Stimulated activated CD4-positive, alpha-beta T cell treated with anti-CD3 and anti-CD28 coated beads, Interleukin-12 subunit alpha, Interleukin-12 subunit beta, amount 100 ng/mL, for 48 hours (primary cell): Measurements from ENCODE around the gene ATF3.

Source experiments
- DNase-seq, 3 donors: peaks; one replicate each; pipeline ENCODE4 v3.0.0-alpha.2; 2020; ENCODE audit warnings: low read depth in 2 of 3, low spot score in 1 of 3

ATF3 gene

DNA sequence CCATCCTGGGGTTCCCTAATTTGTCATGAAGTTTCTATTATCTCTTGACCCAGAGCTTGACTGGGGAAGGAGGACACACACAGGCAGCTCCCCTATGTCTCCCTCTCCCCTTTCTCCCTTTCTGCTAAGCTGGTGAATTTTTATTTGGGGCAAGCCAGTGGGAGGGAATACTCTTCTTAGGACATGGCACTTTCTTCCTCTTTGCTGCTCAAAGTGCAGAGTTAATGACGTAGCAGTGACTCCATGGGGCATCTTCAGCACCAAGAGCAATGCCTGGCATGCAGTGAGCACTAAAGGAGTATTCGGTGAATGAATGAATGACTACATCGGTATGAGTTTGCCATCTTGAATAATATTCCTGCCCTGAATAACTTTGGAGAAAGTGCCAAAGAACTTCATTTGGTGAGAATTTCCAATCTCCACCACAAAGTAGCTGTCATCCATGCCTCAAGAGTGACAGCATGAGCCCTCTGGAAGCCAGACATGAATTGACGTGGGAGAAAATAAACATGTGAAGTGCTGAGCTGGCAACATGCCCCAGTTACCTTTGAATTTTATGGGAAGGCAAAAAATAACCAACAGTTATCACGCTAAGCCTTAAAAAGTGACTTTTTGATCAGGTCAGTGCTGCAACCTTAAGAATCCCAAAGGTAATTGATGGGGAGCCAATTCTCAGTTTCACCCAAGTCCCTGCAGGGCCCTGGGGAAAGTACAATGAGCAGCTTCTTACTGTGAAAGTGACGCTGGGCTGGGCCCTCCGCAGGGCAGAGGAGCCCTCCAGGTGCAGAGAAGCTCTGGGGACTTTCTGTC, 22.1 kb upstream of the ATF3 start:
- DNase-seq, result no peak

DNA sequence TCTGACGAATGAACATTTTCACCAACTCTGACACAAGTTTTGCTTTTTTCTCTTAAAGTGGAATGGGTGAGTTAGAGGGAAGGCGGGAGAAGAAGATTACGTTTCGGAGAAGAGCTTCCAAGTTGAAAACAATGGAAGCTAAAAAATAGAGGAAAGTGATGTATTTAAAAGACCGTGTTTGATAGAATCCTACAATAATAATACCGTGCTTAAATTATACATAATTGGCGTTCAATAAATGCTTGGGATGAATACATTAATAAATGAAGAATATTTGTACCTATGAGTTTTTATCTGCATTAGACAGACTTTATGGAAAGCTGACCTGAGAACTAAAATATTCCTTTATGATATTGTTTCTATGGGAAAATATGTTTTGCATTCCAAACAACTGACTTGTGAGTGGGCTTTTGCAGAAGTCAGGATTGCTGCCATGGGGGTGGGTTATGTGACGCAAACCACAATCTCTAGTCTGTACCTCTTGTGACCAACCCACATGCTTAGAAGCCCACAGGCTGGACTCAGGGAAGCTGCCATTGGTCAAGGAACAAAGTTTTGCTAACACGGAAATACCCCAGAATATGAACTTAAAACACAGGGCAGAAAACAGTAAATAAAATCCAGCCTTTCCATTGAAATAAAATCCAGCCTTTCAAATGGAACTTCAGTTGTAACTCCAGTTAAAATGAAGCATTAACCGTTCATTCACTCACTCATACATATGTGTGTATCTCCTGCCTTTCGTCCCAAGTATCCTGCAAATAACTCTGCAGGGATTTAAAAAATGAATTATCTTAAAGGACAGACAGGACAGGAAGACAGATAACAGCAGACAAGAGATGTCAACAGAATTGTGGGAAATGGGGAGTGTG, 21.3 kb upstream of the ATF3 start:
- DNase-seq, result no peak

DNA sequence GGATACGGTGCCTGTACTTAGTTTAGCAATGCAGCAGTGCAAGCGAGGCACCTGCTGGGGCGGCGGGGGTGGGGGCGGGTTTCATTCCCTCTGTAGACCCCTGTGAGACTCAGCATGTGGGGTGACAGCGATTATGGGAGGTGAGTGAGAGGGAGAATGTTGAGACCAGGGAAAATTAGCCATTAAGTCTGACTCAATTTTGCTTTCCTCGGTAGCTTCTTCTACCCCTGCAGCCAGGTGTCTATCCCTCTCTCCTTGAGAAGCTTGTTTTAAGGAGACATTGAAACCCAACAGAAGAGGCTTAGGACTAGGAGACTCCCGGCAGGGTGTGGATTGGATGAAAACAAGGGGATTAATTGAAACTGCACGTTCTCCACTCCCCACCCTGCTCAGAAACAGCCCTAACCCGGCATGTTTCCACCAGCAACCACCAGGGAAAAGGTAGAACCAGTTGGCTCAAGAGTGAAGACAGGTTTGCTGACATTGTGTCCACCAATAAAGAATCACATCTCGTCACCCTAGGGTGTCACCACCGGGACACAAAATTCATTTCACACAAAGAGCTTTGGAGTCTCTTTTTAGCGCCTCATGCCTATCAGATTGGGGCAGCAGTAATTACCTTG, 20.6 kb upstream of the ATF3 start:
- no peak for DNase-seq

DNA sequence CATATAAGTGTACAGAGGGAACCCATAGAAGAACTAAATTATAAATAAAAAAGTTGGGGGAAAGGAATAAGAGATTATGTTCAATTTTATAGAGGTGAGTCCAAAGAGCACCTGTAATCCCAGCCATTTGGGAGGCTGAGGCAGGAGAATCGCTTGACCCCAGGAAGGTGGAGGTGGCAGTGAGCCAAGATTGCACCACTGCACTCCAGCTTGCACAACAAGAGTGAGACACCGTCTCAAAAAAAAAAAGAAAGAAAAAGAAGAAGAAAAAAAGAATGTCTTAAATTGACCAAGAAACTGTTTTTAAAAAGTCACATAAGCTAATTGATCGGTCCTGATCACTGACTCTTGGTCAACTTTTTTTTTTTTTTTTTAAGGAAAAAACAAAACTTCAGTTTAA, 19.1 kb upstream of the ATF3 start:
- DNase-seq, result no peak

DNA sequence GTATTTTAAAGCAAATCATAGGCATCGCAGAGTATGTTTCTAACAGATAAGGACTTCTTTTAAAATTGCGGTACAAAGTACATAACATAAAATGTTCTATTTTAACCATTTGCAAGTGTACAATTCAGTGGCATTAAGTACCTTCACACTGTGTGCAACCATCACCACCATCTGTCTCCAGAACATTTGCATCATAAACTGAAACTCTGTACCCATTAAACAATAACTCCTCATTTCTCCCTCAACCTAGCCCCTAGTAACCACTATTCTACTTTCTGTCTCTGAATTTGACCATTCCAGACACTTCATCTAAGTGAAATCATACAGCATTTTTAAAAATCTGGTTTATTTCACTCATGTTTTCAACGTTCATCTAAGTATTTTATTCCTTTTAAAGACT, 16.6 kb upstream of the ATF3 start:
- DNase-seq, result no peak

DNA sequence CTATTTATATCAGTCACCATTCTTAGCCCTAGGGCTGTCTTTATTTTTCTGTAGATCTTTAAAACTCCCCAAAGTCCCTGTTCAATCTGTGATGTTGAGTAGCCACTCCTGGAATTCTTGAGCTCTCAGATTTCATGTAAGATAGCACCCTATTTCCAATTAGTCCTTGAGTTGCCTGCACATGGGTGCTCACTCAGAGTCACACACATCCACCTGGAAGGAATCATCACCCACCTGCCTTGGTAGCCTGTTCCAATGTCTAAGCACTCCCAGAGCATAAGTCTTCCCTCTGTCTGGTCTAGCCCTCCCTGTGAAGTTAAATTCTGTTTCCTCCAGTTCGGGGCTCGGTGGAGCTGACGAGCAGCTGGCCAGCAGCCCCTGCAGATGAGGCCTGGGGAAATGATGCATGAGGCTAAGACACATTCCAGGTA, 14.7 kb upstream of the ATF3 start:
- no peak for DNase-seq

DNA sequence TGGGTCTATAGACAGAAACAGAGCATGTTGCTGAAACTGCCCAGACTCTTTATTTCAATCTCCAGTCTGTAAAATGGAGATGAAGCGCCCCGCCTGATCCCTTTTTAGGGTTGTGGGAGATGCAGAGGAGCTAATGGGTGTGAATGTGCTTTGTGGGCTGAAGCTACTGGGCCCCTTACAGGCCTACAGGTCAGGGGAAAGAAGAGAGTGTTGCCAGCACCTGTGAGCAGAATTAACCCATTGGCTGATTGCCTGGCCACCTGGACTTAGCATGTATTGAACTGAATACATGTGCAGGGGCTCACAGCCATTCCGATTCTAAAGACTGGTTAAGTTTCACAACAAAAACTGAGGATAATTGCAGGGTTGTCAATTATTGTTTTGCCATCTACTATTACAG, 13.9 kb upstream of the ATF3 start:
- no peak for DNase-seq

DNA sequence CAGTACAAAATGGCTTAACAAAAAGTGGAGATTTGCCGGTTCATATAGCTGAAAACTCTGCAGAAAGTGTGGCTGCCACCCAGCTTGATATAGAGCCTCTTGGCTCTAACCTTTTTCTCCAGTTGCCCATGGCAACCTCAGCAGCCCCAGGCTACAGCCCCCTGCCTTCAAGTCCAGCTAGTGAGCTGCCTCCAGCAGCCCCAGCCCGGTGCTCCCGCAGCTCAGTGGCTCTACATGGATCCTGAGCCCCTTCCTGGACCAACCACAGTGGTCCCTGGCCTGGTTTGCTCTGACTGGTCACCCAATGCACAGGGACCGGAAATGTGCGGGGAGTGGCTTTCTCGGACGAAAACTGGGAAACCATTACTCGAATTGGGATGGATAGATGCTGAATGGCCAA, 13.3 kb upstream of the ATF3 start:
- DNase-seq, result no peak

DNA sequence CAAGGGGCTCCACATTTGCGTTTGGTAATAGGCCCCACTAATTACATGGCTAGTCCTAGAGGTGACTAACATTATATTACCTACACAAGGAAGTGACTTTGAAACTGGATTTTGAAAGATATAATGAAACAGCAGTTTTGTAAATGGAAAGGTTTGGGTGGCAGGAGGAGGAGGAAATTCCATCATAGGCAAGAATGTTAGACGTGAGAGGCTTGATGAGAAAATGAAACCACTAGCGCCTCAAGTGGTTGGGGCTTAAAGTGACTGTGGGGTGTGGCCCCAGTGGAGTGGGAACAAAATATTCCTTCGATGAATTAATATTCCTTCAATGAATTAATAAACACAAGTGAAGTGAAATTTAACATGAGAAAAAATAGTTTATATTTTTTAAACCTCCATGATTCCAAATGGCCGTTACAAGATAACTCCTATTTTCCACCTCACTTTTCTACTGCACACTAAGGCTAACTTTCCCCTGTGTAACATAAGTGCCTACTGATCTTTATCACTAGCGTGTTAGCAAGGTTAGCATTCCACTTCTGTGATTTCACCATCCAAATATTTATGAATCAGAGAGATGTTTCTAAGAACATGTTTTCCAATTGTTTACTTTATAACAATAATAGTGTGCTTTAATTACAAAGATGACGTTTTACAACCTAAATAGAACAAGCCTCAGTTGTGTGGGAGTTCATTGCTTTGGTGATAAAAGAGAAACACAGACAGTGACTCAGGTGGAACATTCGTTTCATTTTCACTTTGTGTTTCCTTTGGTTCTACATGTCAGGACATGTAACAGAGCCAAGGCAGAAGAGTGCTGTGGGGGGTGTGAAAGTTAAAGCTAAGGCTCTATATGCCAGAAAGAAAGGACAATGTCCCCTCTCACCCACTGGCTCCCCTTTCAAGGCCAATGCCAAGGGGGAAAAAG, 12.5 kb upstream of the ATF3 start:
- peak in 2 of 3 donors; percentile 21 to 52 for DNase-seq

DNA sequence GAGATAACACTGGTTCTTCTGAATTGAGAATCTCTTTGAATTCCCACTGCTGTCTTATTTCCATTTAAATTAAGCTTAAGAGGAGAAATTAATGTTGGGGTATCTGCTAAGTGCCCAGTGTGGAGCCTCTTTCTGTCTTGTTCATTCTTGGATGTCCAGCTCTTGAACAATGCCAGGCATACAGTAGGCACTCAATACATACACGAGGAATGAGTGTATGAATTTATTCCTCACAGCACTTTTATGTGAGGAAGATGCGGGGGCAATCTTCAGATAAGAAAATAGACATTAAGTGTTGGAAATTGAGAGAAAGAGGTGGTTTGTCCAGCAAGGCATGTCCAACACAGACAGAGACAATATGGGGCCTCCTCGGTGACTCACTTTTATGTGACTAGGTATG, 11.8 kb upstream of the ATF3 start:
- no peak for DNase-seq

DNA sequence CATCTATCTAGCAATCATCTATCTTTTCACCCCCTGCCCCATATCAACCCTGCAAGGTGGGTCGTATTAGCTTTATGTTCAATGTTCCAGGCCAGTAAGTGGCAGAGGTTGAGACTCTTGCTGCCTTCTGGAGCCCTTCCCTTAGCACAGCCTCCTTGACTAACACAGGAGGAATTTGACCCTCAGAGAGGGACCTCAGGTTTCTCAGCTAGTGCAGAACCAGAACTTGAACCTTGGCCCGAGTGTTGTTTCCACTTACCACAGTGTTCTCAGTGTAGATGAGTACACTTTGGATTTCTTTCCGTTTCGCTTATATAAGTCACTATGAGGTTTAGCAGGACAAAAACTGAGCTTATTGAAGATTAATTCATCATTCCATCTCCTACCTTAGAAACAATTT, 11.1 kb upstream of the ATF3 start:
- no peak for DNase-seq

DNA sequence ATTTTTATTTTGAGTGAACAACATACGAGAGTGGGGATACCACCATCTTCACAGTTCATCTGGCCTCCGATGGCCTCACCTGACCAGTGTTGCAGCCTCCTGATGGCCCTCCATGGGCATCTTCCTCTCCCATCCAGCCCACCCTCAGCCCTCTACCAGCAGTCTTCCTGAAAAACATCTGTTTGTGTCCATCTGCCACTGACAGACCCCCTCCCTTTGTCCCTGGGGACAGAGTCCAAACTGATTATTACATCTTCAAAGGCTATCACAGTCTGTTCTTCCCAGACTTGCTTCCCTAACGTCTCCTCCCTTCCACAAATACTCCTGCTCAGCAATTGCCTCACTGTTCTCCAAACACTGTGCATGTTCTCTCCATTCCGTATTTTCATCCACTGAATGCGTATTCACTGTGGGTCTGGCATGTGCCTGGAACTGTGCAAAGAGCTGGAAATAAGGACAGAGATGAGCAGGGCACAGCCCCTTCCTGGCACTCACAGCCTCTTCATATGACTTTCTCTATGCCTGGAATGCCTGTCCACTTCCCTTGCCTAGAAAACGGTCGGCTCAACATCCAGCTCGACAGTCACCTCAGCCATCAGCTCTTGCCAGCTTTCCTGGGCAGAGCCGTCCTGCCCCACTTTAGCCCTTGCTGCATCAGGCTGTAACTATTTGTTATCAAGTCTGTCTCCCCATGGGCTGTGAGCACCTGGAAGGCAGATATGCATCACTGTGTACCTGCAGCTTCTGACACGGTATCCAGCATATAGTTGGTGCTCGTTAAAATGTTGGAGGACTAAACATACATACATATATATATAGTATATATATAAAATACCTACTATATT, 8.3 kb upstream of the ATF3 start:
- no peak for DNase-seq

DNA sequence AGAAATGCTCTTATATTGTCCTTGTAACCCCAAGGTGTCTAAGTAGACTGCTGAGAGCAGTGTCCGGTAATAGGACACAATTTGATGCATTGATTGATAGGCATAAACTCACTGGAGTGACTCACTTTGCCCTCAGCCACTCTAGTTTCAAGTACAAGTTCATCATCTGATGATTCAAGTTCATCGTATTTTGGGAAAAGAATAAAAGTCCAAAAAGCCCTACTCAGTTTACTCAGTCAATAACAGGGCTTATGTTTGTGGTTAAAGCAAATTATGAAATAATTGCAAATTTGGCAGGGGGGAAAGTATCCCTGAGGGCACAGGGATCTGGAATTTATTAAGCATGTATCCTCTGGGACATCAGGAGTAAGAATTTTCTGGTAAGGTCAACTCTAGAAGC, 7.6 kb upstream of the ATF3 start:
- DNase-seq, result no peak

DNA sequence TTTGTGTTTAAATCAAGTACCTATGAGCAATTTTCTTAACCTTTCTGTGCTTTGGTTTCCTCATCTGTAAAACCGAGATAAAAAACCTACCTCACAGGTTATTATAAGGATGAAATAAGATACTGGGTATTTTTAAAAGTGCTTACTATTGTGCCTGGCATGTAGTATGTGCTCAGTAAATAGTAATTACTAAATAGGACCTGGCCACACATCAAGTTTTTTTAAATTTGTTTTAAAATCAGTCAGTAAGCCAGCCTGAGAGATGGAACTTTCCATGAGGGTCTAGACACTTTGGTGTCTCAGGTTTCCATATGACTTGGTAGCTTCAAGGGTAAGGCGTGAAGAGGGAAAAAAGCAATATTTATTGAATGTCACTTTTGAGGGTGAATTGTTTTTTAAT, 7.0 kb upstream of the ATF3 start:
- no peak for DNase-seq

DNA sequence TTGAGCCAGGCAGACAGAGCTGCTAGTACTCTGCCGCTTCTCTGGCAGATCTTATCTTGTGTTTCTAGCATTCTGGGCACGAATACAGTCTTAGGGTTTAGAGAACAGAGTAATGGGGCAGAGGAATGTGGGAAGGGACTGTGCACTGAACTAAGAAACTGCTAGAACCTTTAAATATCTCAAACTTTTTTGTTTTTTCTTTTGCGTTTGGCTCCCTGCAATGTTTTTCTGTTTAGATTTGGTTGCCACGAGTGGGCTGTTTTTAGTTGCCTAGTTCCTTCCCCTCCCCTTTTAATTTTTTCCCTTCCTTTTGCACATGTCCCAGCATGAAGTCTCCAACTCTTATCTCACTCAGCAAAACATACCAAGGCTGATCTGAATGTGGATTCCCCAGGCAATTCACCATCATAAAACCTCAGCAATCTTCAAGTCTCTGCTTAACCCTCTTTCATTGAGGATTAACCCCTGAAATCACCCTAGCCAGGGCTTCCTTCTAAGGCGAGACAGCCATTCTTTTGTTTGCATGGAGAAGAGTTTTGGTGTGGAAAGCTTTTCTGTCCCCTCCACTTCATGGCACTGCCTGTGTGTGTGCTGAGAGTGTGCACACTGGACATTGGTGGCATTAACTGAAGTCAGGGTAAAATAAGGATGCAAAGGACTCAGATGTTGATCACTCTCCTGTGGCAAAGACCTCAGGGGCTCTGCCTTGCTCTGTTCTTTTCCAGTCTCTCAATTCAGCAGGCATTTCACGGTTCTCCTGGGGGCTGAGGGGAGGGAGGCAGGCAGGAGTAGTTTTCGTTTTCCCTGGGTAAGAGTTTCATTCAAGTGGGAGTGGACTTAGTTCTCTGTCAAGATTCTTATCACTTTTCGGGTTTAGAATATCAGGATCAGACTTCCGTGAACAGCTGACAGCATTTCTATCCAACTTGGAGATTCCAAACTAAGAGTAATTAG, 2.8 kb upstream of the ATF3 start:
- no peak for DNase-seq

DNA sequence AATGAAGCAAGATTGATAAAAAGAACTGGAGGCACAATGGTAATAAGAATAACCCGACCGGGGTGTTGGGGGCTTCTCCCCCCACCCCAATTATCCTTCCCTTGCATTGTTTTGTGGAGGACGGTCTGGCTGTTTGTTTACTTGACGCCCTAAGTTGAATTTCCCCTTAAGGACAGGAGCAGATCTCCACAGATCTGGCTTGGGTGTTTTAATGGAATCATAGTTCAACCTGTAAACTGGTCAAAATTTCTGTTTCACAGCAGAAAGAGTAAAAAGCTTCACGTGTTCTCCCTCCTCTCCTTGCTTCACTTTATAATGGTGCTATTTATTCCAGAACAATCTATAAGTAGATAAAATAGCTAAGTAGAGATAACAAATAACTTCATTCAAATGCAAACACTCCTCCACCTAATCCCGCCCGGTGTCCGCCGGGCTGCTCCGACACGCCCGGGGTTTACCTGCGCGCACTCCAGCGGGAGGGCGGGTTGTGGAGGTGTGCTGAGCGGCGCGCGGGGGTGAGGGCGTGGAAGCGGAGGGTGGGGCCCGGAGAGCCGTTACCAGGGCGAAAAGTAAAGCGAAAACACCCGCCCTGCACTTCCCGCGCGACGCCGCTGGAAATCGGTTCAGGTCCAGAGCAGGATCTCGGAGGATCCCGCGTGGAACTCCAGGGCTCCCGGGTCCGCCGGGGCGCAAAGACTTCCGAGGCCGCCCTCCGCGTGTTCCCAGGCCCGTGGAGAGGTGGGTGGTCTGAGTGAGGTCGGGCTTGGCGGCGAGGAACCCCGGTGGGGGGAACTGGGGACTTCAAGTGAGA, 2.0 kb upstream of the ATF3 start:
- DNase-seq, result peak; percentile 5 to 32 (median 26)

DNA sequence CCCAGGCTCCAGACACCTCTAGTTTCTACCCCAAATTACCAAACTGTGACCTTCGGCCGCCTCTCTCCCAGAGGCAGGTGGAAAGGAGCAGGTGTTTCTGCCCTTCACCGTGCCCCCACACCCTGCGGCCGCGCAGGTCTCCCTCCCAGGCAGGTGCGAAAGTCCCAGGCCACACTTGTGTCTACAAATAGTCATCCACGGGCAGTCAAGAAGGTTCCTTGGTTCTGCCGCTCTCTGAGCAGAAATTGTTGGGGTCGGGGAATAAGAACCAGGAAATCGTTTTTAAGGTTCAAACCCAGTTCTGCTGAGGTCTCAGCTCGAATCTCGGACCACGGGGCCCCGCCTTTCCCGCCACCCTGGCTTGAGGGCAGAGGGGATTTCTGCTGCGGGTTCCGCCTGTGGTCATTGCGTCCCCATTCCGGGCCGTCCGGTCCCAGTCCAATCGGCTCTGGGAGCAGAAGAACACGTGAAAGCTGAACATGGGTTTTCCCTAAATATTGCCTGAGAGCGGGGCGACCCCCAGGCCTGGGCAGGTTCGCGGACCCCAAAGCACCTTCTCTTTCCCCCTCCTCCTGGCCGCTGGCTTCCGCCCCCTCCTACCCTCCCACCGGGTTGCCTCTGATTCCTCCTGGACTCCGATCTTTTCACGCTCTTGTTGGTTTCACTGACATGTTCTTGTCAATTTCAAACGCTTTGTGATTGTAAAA, 1.2 kb upstream of the ATF3 start:
- DNase-seq, result no peak
